ENCODE results near the gene PTK7.

DNA sequence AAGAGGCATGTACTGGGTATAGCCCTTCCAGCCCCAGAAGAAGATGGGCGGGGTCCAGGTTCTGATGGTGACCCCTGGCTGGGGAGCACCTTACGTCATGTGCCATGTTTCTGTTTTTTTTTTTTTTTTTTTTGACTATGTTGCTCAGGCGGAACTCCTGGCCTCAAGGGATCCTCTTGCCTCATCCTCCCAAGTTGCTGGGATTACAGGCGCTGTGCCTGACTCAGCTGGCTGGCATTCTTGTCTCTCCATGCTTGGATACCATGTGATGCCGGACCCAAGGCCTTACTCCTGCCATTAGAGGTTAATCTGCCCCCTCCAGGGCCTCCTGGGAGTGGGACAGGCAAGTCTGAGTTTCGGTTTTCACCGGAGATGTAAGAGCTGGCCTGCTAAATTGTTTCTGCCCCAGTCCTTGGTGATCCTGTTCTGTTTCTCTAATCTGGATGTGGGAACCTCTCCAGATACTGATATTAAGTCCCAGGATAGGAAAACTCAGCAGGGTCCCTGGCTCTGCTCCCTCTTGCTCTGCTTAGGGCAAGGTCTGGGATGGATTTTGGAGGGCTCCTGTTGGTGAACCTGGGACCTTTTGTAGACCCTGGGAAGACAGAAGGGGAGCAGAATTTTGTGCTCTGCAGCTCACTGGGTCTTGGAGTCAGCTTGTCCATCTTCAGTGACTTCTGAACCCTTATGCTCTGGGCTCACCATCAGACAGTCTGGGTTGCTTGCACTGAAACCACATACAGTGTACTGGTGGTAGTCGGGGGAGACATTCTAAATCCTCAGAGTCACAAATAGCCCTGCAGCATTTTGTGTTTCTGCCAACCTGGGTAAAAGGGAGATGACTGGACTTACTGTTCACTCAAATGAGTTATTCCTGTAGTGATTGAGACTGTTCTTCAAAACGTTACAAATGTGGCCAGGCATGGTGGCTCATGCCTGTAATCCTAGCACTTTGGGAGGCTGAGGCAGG is 45.1 kb downstream of the PTK7 start:
- TF ChIP-seq SUZ12 (IDR thresholded peaks at IDR 0.05; ENCODE audit: extremely low read depth, insufficient read depth, insufficient read length) = no peak
- no peak for TF ChIP-seq ZNF274 (IDR thresholded peaks at IDR 0.05; ENCODE audit: low read depth, low read length)
